Activated CD4-positive, alpha-beta T cell treated with anti-CD3 and anti-CD28 coated beads, Interleukin-2, amount 50 U/mL, for 16 hours (primary cell): ENCODE data around the gene MAP2K4.
A peak's percentile ranks its signal among the peaks of the same experiment; 100 is the strongest.

Source experiments
- DNase-seq: peaks from one replicate; pipeline ENCODE4 v3.0.0-alpha.2; 2020

MAP2K4 gene

GRCh38 chr17:12040478-12040877, 19.8 kb downstream of the MAP2K4 start:
- no peak for DNase-seq

- DNase-seq: peak; percentile 33
These were observed 20.6 kb downstream of the MAP2K4 start for GRCh38 chr17:12041312-12041711.

DNA sequence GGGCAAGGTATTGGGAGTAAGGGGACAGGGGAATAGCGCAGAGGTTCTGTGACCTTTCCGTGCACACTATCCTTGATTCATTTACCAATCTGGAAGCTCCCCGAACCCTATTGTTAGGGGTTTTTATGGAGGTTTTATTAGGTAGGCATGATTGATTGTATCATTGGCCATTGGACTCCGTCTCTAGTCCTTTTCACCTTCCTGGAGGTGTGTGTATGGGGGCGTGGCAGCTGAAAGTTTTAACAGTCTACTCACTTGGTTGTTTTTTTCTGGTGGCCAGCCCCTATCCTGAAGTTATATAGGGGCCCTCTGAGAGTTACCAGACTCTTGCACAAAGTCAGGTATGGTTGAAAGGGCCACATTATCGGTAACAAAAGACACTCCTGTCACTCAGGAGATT, 23.0 kb downstream of the MAP2K4 start:
- no peak for DNase-seq

DNA sequence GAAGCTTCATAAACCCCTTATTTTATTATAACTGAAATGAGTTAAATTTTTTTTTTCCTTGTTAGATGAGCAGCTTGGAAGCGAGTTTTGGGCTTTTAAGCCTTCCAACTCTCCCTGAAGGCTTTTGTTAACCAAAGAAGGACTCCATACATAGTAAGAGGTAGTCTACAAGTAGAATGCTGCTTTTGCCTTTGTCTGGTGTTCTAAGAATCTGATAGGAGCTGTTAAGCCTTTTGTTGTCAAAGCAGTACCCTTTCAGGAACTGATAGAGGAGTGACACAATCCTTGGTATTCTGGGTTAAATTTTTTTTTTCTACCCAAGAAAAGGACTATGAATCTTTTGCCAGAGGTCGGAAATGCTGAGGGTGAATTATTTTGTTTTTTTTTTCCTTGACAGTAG, 26.1 kb downstream of the MAP2K4 start:
- DNase-seq: no peak

DNA sequence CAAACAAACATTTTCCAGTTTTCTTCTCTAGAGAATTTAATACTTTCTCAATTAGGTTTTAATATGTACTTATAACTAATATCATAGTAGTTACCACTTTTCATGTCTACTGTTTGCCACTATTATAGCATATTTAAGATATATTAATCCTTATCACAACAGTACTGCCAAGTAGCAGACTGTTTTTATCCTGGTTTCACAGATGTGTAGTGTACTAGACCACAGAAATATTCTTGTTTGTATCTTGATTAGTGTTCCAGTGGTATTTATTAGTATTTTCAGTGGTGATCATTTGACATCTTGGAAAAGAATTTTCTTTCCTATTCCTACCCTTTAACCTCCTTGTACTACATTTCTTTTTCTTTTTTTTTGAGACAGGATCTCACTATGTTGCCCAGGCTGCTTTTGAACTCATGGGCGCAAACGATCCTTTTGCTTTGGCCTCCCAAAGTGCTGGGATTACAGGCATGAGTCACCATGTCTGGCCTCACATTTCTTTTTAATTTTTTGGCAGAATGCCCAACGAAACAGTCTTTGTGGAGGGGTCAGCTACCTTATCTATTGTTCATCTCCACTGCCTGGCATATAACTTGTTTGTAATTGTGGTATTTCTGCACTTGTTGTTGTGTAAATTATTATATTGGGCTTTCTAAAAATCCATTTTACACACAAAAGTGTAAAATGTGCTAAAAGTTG, 27.2 kb downstream of the MAP2K4 start:
- DNase-seq: no peak

DNA sequence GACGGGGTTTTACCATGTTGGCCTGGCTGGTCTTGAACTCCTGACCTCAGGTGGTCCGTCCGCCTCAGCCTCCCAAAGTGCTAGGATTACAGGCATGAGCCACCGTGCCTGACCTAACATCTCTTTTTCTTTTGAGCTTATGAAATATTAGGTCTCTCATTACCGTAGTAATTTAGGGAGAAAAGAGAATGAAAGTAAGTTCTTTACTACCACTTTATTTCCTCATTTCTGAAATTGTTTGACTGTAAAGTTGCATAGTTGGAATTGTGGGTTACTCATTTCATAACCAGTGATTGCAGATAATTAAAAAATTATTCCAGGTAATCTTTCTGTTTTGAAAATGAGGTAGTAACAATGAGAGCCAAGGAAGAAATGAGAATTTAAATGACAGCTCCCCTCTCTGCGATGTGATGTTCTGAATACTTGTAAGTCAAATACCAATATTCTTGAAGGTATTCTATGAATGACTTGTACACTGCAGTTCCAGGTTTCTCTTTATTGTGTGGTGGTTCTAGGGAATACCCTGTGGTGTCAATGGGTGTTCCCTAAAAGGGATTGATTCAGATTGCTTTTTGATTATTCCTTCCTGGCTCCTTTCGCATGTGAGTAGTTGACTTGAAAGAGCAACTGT, 28.3 kb downstream of the MAP2K4 start:
- DNase-seq: peak; percentile 6

- no peak for DNase-seq
These were observed 30.1 kb downstream of the MAP2K4 start for GRCh38 chr17:12050646-12051225.

- DNase-seq: no peak
These were observed 32.9 kb downstream of the MAP2K4 start for GRCh38 chr17:12053552-12053951.

GRCh38 chr17:12055889-12056288, 35.2 kb downstream of the MAP2K4 start:
- peak; percentile 16 for DNase-seq

DNA sequence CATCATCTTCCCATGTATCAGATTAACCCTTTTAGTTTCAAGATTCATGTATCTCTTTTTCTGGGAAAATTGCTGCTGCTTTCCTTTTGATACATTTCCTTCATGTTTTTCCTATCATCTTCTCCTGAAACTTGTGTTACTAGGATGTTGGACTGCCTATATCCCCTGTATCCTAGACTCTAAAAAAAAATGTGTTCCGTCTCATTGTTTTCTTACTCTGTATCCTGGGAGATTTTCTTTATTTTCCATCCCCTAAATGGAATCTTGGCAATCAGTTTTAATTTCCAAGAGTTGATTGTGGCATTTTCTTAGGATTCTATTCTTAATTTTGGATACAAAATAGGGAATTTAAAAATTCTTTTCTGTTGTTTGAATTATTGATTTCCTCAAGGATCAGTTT, 36.8 kb downstream of the MAP2K4 start:
- no peak for DNase-seq

DNA sequence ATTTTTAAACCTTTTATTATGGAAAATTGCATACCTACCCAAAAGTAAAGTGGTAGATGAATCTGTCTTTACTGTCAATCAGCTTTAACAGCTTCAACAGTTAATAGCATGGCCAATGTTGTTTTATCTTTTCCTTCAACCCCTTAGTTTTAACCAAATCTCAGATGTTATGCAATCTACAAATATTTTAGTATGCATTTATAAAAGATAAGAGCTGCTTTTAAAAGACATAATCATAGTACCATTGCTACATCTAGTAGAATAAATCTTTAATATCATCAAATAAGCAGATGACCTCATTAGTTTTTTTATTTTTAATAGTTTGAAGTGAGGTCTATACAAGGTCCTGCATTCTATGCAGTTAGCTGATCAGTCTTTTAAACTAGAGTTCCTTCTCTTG, 37.9 kb downstream of the MAP2K4 start:
- DNase-seq: no peak

DNA sequence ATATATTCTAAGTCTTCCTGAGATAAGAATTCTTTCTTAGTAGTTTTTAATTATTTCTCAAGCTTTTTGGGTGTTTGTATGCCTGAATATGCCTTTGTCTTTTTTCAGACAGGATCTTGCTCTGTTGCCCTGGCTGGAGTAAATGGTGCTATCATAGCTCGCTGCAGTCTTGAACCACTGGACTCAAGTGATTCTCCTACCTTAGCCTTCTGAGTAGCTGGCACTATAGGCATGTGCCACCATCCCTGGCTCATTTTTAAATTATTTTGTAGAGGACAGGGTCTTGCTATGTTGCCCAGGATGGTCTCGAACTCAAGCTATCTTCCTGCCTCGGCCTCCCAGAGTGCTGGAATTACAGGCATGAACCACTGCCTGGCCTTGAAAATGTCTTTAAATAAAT, 41.6 kb downstream of the MAP2K4 start:
- DNase-seq: no peak

DNA sequence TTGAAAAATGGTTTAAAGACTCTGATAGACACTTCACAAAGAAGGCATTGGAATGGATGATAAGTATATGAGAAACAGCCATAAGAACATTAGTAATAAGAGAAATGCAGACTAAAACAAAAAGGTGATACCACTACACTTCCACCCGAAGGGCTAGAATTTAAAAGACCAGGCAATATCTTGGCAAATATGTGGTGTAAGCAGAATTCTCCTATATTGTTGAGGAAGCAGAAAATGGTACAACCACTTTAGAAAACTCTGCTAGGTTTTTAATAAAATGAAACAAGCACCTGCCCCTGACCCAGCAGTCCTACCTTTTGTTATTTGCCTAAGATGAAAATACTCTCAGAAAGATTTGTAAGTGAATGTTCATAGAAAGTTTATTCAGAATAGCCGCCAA, 43.7 kb downstream of the MAP2K4 start:
- no peak for DNase-seq

DNA sequence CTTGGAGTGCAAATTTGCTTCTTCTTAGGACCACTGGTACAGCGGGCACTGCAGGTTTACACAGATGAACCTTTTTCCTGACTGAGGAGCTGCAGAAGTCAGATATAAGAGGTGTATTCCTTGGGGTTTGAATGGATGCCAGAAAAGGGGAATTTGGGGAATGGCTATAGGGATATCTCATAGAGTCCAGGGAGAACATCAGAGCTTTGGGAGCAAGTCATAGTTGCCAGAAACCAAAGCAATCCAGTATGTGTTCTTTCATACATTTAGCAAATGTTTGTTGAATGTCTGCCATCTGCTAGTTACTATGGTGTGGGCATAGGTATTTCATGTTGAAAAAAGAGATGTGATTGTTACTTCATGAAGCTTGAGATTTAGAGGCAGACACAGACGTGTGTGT, 46.8 kb downstream of the MAP2K4 start:
- no peak for DNase-seq

DNA sequence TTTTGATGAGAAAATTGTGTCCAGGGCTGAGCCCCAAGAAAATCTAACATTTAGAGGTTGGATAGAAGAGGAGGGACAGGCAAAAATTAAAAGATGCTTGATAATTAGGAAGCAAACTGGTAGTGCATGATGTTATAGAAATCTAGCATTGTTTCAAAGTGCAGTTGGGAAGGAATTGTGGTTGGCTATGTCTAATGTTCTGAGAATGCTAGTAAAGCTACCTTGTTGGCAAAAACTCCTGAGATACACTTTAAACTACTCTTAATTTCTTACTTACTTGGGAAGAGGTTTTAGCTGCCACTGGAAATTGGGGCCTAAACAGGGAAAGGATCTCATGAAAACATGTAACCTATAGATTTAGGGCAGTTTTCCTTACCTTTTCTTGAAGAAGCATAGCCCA, 48.3 kb downstream of the MAP2K4 start:
- no peak for DNase-seq

- no peak for DNase-seq
These were observed 49.9 kb downstream of the MAP2K4 start for GRCh38 chr17:12070561-12070960.

- no peak for DNase-seq
These were observed 53.7 kb downstream of the MAP2K4 start for GRCh38 chr17:12074346-12074745.

GRCh38 chr17:12077773-12078172, 57.1 kb downstream of the MAP2K4 start:
- DNase-seq: no peak

DNA sequence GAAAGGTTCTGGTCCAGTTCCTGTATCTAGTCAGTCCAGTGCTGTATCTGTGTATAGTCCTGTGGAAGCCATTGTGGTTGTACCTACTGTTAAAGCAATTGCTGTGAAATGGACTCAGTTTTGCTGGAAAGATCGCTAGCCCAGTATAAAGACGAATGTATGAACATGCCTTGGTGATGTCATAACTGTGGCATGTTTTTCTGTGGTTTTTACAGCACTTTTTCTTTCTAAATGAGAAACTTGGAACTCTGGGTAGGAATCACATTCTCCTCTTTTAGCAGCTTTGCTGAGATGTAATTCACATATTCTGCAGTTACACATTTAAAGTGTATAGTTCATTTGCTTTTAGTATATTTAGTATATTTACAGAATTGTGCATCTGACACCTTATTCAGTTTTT, 58.1 kb downstream of the MAP2K4 start:
- DNase-seq: no peak

GRCh38 chr17:12081720-12082119, 61.0 kb downstream of the MAP2K4 start:
- DNase-seq: no peak

DNA sequence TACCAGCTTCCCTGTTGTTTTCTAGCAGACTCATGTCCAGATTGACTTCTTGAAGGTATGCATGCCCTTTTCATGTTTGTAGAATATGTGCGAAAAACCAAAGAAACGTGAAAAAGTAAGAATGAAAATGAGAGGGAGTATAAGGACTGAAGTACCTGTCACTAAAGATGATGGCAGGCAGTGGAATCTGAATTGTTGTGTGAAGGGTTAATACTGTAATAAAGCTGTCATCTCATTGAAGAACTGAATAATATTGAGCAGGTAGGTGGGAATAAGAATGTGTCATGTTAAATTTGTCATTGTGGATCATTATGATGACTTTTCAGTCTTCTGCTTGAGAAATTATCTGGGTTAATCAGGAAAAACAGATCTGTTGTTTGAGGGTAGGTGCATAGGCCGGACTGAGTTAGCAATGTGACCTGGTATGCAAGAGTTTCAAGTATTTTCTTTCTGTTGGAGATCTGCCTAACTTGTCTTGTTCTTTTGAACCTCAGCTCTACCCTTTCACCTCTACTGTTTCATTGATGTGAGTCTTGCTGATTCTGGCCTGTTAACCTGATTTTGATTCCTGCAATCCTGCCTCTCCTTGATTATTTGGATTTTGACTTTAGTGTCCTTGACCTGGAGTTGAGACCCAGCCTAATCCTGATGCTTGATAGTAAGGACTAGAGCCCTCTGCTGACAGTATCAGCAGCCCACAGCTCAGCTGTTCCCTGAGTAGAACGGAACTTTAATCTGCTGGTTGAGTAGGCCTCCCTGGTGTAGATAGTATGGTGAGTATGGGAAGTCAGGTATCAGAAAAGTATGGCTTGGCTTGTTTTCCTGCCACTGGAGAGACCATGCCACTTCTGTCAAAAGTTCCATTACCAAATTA, 64.6 kb downstream of the MAP2K4 start:
- no peak for DNase-seq

DNA sequence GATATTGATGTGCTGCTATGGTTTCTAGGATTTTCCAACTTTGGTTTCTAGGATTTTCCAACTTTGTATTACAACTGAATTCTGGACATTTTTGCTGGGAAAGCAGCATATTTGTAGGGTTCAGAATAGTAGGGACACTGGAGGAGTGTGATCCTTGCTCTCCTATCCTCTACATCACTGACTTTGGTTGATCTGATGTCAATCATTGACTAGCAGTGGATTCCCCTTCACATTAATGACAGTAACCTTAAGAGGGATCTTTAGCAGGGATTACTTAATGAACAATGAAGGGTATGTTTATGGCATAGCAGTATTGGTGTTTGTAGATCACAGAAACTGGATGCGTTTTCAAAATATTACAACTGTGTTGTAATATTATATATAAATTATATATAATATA, 67.4 kb downstream of the MAP2K4 start:
- no peak for DNase-seq

- DNase-seq: no peak
These were observed 69.2 kb downstream of the MAP2K4 start for GRCh38 chr17:12089809-12090384.
